GM18499 (cell line): ENCODE measurements around the gene TNFRSF14.
"Not testable (repeated sequence)": the region's sequence is repeated elsewhere in the genome, so short reads cannot be mapped to it uniquely, and the experiment has no call there.

Experiments used
- ATAC-seq: cut with Tn5 transposase; IDR thresholded peaks from one replicate; pipeline ENCODE4 v1.9.1; 2021; ENCODE audit warnings: moderate number of reproducible peaks; ENCODE audit not compliant: insufficient read depth, unreplicated experiment

TNFRSF14 gene

DNA sequence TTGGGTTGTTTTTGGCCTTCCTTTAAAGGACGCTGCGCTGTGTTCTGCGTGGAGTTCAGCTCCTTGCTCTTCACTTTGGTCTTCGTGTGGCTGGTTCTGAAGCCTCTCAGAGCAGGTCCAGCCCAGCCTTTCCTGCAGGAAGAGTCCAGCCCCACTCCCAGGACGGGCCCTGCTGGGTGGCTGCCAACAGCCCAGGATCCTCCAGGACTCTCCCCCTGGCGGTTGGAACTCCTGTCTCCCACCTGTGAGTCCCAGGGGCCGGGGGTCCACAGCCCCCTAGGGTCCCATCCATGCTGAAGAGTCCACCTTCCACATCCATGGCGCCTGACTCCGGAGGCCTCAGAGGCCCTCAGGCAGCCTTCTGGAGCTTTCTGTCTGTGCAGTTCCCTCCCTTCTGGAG, 4.6 kb upstream of the TNFRSF14 start:
- ATAC-seq: not testable (repeated sequence)

DNA sequence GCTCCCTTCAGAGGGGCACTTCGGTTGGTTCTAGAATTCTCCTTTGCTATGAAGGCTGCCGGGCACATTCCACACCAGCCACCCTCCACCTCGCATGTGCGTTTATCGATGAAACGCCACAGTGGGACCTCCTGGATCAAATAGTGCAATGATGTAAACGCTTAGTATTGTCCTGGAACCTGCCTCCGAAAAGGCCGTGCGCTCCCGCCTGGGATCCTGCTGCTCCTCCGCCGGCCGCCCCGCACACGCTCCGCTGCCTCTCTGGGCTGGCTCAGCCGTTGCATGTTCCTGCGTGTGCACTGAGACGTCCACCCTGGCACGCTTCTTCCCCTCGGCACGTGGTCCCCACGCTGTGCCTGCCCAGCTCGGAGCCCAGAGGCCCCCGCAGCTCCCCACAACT, 4.0 kb upstream of the TNFRSF14 start:
- no peak for ATAC-seq

DNA sequence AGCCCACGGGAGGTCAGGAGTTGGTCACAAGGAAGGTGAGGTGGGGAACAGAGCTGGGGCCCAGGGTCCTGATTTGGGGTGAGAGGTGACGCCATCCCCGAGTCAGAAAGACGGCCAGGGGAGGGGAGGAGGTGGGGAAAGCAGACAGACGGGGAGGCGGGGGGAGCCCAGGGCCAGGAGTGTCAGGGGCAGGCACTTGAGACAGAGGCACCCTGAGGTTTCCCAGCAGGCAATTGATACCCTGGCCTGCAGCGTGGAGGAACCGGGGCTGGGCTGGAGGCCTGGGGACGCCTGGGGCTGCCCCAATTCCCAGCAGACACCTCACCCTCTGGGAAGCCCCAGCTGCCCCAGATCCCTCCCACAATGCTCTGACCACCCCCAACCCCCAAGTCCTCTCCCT, 3.1 kb upstream of the TNFRSF14 start:
- not testable (repeated sequence) for ATAC-seq

DNA sequence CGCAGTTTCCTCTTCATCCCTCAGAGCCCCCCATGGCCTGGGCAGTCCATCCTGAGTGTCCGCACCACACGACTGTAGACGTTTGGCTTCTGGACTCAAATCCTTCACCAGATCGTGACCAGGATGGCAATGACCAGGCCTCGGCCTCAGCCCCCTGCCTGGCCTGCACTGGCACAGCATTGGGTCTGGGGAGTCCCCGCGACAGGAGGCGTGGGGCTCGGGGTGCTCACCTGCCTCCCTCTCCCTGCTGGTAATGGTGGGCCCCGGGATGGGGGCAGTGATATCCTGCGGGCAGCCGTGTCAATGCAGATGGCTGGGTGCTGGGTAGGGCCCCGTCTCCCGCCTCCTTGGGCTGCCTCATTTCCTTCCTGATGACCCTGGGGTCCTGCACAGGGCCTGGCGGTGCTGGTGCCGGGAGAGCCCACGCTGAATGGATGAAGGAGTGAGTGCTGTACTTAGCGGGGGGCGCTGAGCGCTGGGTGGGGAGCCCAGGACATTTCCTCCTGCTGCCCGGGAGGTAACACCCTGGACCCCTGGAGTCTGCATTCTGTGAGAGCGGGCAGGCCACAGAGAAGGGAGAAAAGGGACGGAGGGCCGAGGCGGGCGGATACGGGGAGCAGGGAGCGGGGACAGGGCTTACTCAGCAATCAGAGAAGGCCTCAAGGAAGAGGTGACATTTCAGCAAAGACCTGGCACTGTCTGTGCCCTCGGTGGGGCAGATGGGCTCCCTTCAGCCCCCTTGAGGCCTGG, 2.1 kb upstream of the TNFRSF14 start:
- no peak for ATAC-seq

DNA sequence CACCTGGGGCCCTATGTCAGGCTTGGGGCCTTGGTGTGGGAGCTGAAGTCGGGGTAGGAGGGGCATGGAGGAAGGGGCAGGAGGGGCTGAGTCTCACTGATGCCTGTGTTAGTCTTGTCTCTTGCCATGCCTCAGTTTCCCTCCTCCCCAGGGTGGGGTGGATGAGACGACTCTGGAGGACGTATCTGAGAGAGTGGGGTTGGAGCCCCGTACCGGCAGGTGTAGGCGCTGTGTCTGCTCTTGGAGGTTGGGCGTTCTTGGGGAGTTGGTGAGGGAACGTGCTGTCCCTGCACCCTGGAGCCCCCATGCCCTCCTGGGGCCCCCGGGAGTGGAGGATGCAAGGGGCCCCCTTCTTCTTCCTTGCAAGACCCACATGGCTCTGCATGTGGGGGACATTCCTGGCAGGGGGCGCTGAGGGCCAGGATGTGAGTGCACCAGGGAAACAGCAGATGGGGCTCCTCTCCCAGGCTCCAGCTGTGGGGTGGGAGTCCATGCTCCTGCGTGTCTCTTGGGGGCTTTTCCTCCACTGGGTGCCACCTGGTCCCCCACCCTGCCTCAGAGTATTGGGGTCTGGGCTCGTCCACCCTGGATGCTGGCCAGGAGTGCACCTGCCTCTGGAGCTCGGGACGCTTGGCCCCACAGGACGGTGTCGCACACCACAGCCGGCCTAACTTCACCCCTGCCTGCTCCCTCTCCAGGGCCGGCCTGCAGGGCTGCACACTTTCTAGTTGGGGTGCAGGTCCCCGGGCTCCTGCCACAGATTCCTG, 1.4 kb upstream of the TNFRSF14 start:
- ATAC-seq: no peak

DNA sequence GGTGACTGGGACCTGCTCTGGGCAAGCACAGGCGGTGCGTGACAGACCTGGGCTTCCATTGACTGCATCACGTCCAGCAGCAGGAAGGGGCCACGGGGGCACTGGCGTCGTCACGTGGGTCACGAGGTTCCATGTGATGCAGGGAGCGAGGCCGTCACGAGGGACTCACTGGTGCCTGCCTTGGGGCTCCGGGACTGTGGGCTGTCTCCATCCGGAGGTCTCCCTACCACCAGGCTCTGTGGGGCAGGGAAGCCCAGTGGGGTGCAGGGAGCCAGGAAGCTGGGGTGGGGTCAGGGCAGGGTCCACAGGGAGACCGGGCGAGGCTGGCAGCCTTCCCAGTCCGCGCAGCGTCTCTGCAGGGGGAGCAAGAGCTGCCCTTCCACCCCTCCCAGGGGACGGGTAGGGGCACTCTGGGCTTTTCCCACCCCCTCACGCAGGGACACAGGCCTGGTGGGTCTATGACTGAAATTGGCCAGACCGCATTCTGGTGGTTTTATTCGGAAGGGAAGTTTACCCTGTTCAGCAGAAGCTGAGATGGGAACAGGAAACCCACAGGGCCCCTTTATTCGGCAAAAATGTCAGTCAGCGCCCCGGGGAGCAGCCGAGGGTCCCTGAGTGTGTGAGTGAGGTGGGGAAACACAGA, 416 bp upstream of the TNFRSF14 start:
- no peak for ATAC-seq

DNA sequence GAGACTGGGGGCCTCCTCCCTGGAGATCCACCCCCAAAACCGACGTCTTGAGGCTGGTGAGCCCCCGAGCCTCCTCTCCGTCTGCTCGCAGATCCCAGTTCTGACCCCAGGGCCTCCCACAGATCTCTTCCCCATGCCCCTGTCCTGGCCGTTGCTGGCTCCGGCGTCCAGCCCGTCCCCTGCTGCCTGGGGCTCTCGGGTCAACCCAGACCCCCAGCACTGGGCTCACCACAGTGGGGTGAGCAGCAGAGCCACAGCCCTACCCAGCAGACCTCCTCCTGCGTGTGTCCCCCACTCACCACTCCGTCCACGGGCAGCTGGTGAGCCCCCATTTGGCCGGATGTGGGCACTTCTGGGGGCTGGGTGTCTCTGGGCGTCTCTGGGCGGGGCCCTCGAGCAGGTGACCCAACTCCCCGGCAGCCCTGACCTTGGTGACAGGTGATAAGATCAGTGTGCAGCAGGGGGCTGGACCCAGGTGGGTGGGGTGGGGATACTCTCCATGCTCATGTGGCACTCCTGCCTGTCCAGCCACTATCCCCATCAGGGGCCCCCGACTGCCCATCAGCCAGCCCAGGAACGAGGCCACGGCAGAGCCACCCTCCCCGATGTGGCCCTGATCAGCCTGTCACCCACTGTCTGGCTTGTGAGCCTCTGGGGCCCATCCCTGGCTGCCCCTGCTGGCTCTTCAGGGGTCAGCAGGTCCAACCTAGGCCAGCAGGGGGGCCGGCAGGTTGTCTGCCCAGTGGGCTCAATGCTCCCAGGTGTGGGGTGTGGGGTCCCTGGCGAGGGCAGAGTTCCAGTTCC, 709 bp downstream of the TNFRSF14 start:
- no peak for ATAC-seq

DNA sequence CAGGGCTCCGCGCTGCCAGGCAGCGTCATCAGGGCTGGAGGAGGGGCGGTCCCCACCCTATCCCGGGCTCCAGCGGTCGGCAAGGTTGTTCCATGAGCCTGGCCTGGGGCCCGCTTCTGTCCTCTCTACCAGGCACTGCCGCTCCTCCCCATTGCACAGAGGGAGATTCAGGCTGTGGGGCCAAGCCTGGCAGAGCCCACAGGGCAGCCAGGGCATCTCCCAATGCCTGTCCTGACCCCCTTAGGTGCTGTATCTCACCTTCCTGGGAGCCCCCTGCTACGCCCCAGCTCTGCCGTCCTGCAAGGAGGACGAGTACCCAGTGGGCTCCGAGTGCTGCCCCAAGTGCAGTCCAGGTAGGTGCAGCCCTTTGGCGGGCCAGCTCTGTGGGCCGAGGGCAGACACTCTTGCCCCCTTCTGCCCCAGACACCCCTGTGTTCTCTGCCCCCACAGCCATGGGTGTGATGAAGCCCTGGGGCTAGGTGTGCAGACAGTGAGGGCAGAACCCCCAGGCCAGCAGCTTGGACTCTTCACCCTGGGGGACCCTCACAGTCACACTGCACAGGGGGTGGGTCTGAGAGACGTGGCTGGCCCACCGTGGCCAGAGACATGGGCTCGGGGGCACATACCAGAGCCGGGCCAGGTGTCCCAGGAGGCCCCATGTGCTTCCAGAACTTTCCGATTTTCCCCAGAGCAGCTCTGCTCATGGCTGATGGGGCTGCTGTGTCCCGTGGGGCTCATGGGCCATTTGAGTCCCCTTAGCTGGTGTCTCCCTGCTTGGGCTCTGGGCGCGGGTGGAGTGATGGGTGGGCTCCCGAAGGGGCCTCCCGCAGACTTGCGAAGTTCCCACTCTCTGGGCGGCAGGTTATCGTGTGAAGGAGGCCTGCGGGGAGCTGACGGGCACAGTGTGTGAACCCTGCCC, 1.6 kb downstream of the TNFRSF14 start:
- no peak for ATAC-seq

DNA sequence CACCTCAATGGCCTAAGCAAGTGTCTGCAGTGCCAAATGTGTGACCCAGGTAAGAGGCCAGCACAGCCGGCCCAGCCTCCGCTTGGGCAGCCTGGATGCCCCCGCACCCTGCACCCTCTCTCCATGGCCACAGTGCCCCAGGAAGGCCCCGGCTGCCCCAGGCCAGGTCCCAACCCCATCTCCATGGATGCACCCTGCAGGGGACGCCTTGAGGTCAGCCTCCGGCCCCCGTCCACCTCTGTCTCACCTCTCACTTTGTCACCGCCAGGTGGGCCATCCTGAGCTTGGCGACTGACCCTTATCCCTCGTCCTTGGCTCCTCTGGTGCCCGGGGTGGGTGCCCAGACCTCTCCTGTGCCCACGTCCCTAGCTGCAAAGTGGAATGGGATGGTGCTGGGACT, 2.2 kb downstream of the TNFRSF14 start:
- no peak for ATAC-seq

DNA sequence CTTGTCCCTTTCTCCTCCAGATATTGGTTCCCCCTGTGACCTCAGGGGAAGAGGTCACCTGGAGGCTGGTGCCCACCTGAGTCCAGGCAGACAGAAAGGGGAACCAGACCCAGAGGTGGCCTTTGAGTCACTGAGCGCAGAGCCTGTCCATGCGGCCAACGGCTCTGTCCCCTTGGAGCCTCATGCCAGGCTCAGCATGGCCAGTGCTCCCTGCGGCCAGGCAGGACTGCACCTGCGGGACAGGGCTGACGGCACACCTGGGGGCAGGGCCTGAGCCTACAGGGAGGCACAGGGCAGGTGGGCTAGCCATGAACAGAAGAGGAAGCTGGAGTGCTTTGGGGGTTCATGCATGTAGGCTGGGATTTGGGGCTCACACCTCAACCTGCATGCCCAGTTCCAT, 2.7 kb downstream of the TNFRSF14 start:
- ATAC-seq: no peak

DNA sequence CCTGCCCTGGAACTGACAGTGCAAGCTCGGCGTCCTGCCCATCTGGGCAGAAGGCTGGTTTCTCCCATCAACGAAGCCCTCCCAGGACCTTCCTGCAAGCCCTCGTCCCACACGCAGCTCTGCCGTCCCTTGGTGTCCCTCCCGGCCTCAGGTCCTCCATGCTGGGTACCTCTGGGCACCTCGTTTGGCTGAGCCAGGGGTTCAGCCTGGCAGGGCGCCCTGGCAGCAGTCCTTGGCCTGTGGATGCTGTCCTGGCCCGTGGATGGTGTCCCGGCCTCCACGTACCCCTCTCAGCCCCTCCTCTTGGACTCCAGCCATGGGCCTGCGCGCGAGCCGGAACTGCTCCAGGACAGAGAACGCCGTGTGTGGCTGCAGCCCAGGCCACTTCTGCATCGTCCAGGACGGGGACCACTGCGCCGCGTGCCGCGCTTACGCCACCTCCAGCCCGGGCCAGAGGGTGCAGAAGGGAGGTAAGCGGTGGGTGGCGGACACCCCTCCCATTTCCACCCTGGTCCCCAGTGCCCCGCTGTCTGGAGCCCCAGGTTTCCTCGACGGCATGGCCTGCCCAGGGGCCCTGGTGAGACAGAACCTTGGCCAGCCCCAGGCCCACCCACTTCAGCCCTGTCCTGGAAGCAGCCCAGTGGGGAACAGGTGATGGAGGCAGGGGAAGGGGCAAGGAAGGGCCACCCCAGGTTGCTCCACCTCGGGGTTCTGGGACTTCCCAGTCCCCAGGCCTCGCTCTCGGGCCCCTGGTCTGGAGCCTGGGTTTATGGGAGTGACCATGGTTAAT, 3.5 kb downstream of the TNFRSF14 start:
- ATAC-seq: no peak

DNA sequence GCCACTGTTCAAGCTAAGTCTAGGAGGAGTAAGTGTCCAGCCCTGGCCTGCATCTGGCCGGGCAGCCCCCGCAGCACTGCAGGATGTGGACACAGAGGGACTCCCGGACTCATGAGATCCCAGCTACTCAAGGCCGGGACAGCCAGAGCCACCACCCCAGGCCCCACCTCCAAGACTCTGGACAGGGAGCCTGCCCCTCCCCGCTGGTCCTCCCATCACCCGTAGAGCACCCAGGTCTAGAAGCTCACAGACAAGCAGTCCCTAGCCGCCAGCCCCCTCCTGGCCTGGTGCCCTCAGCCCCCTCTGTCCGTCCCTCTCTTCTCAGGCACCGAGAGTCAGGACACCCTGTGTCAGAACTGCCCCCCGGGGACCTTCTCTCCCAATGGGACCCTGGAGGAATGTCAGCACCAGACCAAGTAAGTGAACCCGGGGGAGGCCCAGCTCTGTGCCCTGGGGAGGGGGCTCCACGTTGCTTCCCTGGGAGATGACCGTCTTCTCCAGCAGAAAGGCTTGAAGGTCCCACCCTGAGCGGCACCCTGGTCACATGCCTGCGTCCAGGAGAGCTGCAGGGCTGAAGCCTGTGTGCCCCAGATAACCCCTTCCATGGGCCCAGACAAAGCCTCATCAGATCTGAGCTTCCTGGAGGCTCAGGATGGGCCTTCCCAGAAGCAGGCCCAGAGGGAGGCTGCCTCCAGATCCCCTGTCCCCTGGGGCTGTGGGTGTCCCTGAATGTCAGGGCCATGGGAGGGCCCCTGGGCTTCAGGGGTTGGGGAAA, 4.3 kb downstream of the TNFRSF14 start:
- no peak for ATAC-seq

DNA sequence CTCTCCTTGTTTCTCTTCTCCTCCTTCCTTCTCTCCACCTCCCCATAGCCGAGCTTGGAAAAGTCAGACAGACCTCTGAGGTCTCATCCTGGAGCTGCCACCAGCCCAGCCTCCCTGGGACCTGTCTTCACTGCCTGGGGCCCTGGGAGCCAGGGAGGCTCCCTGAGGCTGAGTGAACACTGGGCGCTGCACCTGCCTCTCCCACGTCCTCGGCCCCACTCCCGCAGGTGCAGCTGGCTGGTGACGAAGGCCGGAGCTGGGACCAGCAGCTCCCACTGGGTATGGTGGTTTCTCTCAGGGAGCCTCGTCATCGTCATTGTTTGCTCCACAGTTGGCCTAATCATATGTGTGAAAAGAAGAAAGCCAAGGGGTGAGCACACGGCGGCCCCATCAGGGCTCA, 5.3 kb downstream of the TNFRSF14 start:
- ATAC-seq: no peak

DNA sequence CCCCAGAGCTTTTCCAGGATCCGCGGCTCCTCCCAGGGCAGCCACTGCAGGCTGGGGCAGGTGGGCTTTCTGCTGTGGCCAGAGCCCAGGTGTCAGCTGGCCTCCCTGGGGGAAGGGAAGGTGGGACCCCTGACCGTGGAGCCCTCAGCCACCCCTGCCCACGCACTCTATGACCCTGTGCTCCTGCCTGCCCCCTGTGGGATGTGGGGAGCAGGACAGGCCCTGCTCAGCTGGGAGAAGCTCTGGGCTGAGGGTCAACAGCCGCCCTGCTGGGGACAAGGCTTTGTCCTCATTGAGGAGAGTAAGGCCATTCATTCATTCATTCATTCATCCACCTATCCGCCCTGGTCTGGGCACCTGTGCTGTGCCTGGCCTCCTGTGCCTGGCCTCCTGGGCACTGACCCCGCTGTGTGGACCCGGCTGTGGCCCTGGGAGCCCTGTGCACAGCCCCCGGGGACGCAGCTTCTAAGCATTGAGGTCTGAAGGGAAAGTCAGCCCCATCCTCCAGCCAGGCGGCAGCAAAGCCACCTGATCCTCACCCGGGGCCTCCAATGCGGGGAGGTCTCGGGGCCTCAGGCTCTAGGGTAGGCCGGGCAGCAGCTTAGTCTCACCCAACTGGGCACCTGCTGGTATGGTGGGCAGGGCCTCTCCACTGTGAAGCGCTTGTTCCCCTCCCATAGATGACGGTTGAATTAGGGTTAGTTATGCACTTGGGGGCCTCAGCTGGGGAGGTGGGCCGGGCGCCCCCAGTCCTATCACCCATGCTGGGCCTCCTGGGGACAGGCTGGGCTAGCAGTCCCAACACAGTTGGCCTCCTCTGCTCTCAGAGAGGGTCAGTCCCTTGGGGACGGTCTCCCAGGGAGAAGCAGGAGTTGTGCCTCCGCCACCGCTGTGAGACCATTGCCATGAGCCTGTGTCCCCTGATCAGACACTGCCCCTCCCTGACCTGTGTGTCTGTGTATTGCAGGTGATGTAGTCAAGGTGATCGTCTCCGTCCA, 6.0 kb downstream of the TNFRSF14 start:
- ATAC-seq: no peak

DNA sequence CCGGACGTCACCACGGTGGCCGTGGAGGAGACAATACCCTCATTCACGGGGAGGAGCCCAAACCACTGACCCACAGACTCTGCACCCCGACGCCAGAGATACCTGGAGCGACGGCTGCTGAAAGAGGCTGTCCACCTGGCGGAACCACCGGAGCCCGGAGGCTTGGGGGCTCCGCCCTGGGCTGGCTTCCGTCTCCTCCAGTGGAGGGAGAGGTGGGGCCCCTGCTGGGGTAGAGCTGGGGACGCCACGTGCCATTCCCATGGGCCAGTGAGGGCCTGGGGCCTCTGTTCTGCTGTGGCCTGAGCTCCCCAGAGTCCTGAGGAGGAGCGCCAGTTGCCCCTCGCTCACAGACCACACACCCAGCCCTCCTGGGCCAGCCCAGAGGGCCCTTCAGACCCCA, 7.0 kb downstream of the TNFRSF14 start:
- no peak for ATAC-seq

DNA sequence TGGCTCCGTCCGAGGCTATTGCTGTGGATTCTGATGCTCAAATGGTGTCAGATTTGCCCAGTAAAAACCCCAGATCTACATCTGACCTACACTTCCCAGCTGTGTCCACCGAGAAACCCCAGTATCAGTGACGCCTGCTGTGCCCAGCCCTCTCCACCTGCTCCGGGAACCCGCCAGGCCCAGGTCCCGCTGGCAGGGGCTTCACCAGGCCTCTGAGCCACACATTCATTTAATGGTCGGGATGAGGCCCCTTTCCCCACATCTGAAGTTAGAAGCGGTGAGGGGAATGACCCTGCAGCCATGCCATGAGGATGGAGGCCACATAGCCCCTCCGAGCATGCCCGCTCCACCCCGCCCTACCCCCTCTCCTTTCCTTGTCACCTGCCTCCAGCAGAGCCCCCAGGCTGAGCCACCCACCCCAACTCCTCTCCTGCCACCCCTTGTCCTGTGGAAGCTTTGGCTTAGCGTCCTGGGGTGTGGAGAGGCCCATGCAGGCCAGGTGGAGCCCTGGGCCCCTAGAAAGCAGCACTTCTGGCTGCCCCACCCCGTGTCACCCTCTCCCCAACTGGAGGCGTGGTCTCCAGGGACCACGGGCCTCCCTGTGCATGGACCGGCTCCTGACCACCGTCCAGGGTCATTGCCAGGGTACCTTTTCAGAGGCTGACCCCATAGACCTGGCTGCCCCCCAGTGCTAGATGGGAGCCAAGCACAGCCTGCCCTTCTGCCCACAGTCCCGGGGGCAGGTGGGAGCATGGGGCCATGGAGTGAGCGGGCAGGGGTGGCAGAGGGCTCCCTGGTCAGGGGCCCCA, 8.0 kb downstream of the TNFRSF14 start:
- ATAC-seq: no peak
